Measurements from ENCODE around the gene GJC2. TPM values are rescaled to one million over a fixed set of nuclear protein-coding genes. Genes with fewer than 3 reads are reported as not detected.

Gene GJC2
- total RNA-seq, 1 experiment from 2014 or later = 1.6 TPM

GRCh38 chr1:228120857-228121489 is 28.8 kb upstream of the GJC2 start:
- H3K4me2 ChIP-seq (ENCODE audit: insufficient read depth, insufficient read length, low read length) = no peak overlapping the region
- H3K4ac ChIP-seq (ENCODE audit: low read depth, low read length) = no peak overlapping the region
- H2BK120ac ChIP-seq (ENCODE audit: low read depth, low read length, poor library complexity, severe bottlenecking) = no peak overlapping the region
- H2AFZ ChIP-seq (ENCODE audit: low read length) = no peak overlapping the region
- no peak overlapping the region for H2BK15ac ChIP-seq (ENCODE audit: low read depth, low read length)
- H3K4me1 Mint-ChIP-seq = 0 out of 4 replicates have a peak, but pooled peaks cover 0 to 3% of the 10 kb centered on the region in 2 experiments
- H3K9ac ChIP-seq (ENCODE audit: extremely low read depth, insufficient read length, low read length) = no peak overlapping the region
- no peak overlapping the region for H3K56ac ChIP-seq (ENCODE audit: insufficient read length, low read depth, low read length)
- no peak for DNase-seq
- H4K5ac ChIP-seq (ENCODE audit: insufficient read length, low read depth, low read length) = no peak overlapping the region
- H2BK20ac ChIP-seq (ENCODE audit: low read depth, low read length, poor library complexity, severe bottlenecking) = no peak overlapping the region
- H3K9me3 ChIP-seq (ENCODE audit: control insufficient read depth, low read depth, low read length) = no peaks in the 10 kb centered on the region
- no peak for TF ChIP-seq CTCF (conservative IDR thresholded peaks at IDR 0.05)
- peaks cover 2% of the 10 kb centered on the region; the same call in 1 of the 2 replicates for H3K27me3 ChIP-seq (ENCODE audit: insufficient read depth, low read length)
- no peak overlapping the region for H4K8ac ChIP-seq (replicated peaks; ENCODE audit: insufficient read length, low read depth, low read length)
- peaks cover 34 to 36% of the 10 kb centered on the region in 2 experiments for H3K9me3 Mint-ChIP-seq
- no peaks in the 10 kb centered on the region for H3K23me2 ChIP-seq (ENCODE audit: insufficient read length, low read depth, low read length, poor library complexity, severe bottlenecking)
- no peaks in the 10 kb centered on the region for H4K20me1 ChIP-seq (ENCODE audit: control insufficient read depth, insufficient read depth, insufficient read length)
- no peak overlapping the region for H3K27ac Mint-ChIP-seq
- no peak overlapping the region for H2BK5ac ChIP-seq (ENCODE audit: insufficient read length, low read length)
- H3K27ac ChIP-seq (ENCODE audit: insufficient read length, low read depth, low read length) = no peak overlapping the region
- no peak overlapping the region for H2BK12ac ChIP-seq (ENCODE audit: insufficient read length, low read depth, low read length)
- no peak overlapping the region for H2AK5ac ChIP-seq (ENCODE audit: insufficient read length, low read length)
- no peak overlapping the region for H3K23ac ChIP-seq (ENCODE audit: insufficient read length, low read depth, low read length)
- H3T11ph ChIP-seq (ENCODE audit: low read length) = no peak overlapping the region
- H3K18ac ChIP-seq (ENCODE audit: insufficient read length, low read depth, low read length) = no peak overlapping the region
- no peaks in the 10 kb centered on the region for H3K4me1 ChIP-seq (ENCODE audit: insufficient read depth, low read length)
- peaks cover 45% of the 10 kb centered on the region for H3K27me3 Mint-ChIP-seq (ENCODE audit: low read depth)
- no peak overlapping the region for H4K91ac ChIP-seq (ENCODE audit: insufficient read length, low read depth, low read length)
- no peaks in the 10 kb centered on the region for H3K79me2 ChIP-seq (ENCODE audit: insufficient read depth, low read length)
- WGBS (ENCODE audit: extremely low coverage, insufficient read length, low lambda C conversion rate) = no CpG with 5 or more reads among the region's 5 CpGs
- H3K14ac ChIP-seq (ENCODE audit: insufficient read depth, low read length) = no peak overlapping the region
- no peak overlapping the region for H3K4me3 Mint-ChIP-seq
- peaks cover 7 to 9% (median 7%) of the 10 kb centered on the region in 3 experiments; a peak in 6 of 7 replicates for H3K36me3 Mint-ChIP-seq (ENCODE audit: insufficient read depth in 1 of 3, low read depth in 3 of 3)
- no peaks in the 10 kb centered on the region for H3K79me1 ChIP-seq (ENCODE audit: insufficient read depth, low read depth, low read length, poor library complexity, severe bottlenecking)

Data from H9 (cell line).